ENCODE data around the gene PRDM16. TPM values are rescaled to one million over a fixed set of nuclear protein-coding genes. Genes with fewer than 3 reads are reported as not detected.

PRDM16 gene
- total RNA-seq, 1 experiment from 2014 or later = 0.17 TPM

DNA sequence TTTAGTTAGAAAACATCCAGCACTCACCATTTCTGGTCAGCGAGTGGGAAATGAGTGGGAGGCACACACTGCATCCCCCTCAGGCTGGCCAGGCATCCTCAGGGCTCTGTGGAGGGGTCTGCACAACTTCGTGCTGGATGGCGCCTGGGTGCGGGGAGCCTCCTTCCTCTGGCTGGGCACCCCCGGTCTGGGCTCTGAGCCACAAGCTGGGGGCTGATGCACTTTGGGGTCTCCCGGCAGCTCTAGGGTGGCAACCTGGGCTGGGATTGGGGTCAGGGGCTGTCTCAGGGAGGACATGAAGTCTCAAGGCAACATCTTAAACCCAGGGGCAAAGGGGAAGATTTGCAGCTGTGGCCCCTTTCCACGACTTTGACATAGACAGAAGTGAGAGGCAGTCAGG is 23.5 kb downstream of the PRDM16 start:
- H3K4me1 ChIP-seq (ENCODE audit: insufficient read depth, low read length) = no peaks in the 10 kb centered on the region

More for the DNA sequence above, 23.5 kb downstream of the PRDM16 start:
- Histone ChIP-seq H3K9me3 (ENCODE audit: control insufficient read depth, low read depth, low read length) (no peaks in the 10 kb centered on the region), H4K8ac (replicated peaks; ENCODE audit: insufficient read length, low read depth, low read length) (no peak overlapping the region), H3K14ac (ENCODE audit: insufficient read depth, low read length) (no peak overlapping the region), H3K4ac (ENCODE audit: low read depth, low read length) (no peak overlapping the region), H3K27me3 (ENCODE audit: insufficient read depth, low read length) (no peaks in the 10 kb centered on the region), H2BK120ac (ENCODE audit: low read depth, low read length, poor library complexity, severe bottlenecking) (no peak overlapping the region), H3K27ac (ENCODE audit: insufficient read length, low read depth, low read length) (no peak overlapping the region), H2BK12ac (ENCODE audit: insufficient read length, low read depth, low read length) (no peak overlapping the region), H3K23me2 (ENCODE audit: insufficient read length, low read depth, low read length, poor library complexity, severe bottlenecking) (no peaks in the 10 kb centered on the region), H3K79me2 (ENCODE audit: insufficient read depth, low read length) (no peaks in the 10 kb centered on the region), H2BK5ac (ENCODE audit: insufficient read length, low read length) (no peak overlapping the region), H3K9ac (ENCODE audit: extremely low read depth, insufficient read length, low read length) (no peak overlapping the region), H3K4me2 (ENCODE audit: insufficient read depth, insufficient read length, low read length) (no peak overlapping the region), H3K18ac (ENCODE audit: insufficient read length, low read depth, low read length) (no peak overlapping the region), H3K79me1 (ENCODE audit: insufficient read depth, low read depth, low read length, poor library complexity, severe bottlenecking) (no peaks in the 10 kb centered on the region), H4K5ac (ENCODE audit: insufficient read length, low read depth, low read length) (no peak overlapping the region), H3K56ac (ENCODE audit: insufficient read length, low read depth, low read length) (no peak overlapping the region), H3T11ph (ENCODE audit: low read length) (no peak overlapping the region), H2AK5ac (ENCODE audit: insufficient read length, low read length) (no peak overlapping the region), H3K23ac (ENCODE audit: insufficient read length, low read depth, low read length) (no peak overlapping the region), H4K20me1 (ENCODE audit: control insufficient read depth, insufficient read depth, insufficient read length) (no peaks in the 10 kb centered on the region), H2BK15ac (ENCODE audit: low read depth, low read length) (no peak overlapping the region), H2BK20ac (ENCODE audit: low read depth, low read length, poor library complexity, severe bottlenecking) (no peak overlapping the region), H4K91ac (ENCODE audit: insufficient read length, low read depth, low read length) (no peak overlapping the region), H2AFZ (ENCODE audit: low read length) (no peak overlapping the region)
- Mint-ChIP-seq H3K27me3 (ENCODE audit: low read depth) (no peaks in the 10 kb centered on the region; the same call in none of the 2 replicates), H3K27ac (no peak overlapping the region; a peak in 1 of 7 replicates), H3K9me3 (no peaks in the 10 kb centered on the region), H3K4me3 (no peak overlapping the region), H3K4me1 (no peaks in the 10 kb centered on the region), H3K36me3 (ENCODE audit: insufficient read depth in 1 of 3, low read depth in 3 of 3) (no peaks in the 10 kb centered on the region)
- DNase-seq = no peak
- no peak for TF ChIP-seq CTCF (conservative IDR thresholded peaks at IDR 0.05)
- no CpG with 5 or more reads among the region's 7 CpGs for WGBS (ENCODE audit: extremely low coverage, insufficient read length, low lambda C conversion rate)

Measured in H9 (cell line).